Jurkat, Clone E6-1 (cell line): Measurements from ENCODE around the gene INIP.
"Not testable (repeated sequence)": the region's sequence is repeated elsewhere in the genome, so short reads cannot be mapped to it uniquely, and the experiment has no call there.

Experiments used
- DNase-seq: peaks from one replicate; pipeline ENCODE4 v3.0.0-alpha.2; 2011; ENCODE audit warnings: low read depth, low spot score
- H3K4me3 ChIP-seq: 2 replicates; pipeline ENCODE4 v1.5.1; 2011; ENCODE audit warnings: mild to moderate bottlenecking, low read length, control low read depth, moderate library complexity

The INIP gene

GRCh38 chr9:112747094-112747493 lies 29.2 kb upstream of the INIP start:
- no peak for DNase-seq
- H3K4me3 ChIP-seq, result no peak overlapping the region

- DNase-seq, result no peak
- H3K4me3 ChIP-seq, result no peak overlapping the region
These were observed 26.3 kb upstream of the INIP start for GRCh38 chr9:112744177-112744576.

GRCh38 chr9:112743216-112743836 lies 25.4 kb upstream of the INIP start:
- H3K4me3 ChIP-seq, result no peak overlapping the region
- DNase-seq, result no peak

GRCh38 chr9:112734892-112735291 lies 17.0 kb upstream of the INIP start:
- DNase-seq, result no peak
- H3K4me3 ChIP-seq, result no peak overlapping the region

- H3K4me3 ChIP-seq, result no peak overlapping the region
These were observed 14.1 kb upstream of the INIP start for GRCh38 chr9:112731971-112732370.

GRCh38 chr9:112728401-112728800 lies 10.5 kb upstream of the INIP start:
- DNase-seq, result no peak
- H3K4me3 ChIP-seq, result no peak overlapping the region

More at GRCh38 chr9:112731971-112732370, 14.1 kb upstream of the INIP start:
- DNase-seq, result no peak

- no peak overlapping the region for H3K4me3 ChIP-seq
- DNase-seq, result no peak
These were observed 8.5 kb upstream of the INIP start for GRCh38 chr9:112726428-112726827.

- no peak for DNase-seq
- no peak overlapping the region for H3K4me3 ChIP-seq
These were observed 8.0 kb upstream of the INIP start for GRCh38 chr9:112725961-112726360.

- not testable (repeated sequence) for DNase-seq, H3K4me3 ChIP-seq
These were observed 4.8 kb upstream of the INIP start for GRCh38 chr9:112722749-112723148.

GRCh38 chr9:112720113-112720780 lies 2.3 kb upstream of the INIP start:
- H3K4me3 ChIP-seq, result no peak overlapping the region
- DNase-seq, result no peak

- no peak for DNase-seq
- H3K4me3 ChIP-seq, result no peak overlapping the region
These were observed 1.8 kb upstream of the INIP start for GRCh38 chr9:112719696-112720095.

GRCh38 chr9:112719241-112719691 lies 1.3 kb upstream of the INIP start:
- no peak for DNase-seq

GRCh38 chr9:112712678-112713077 lies 5.2 kb downstream of the INIP start:
- no peak overlapping the region for H3K4me3 ChIP-seq
- DNase-seq, result no peak

More at GRCh38 chr9:112719241-112719691, 1.3 kb upstream of the INIP start:
- H3K4me3 ChIP-seq, result no peak overlapping the region

- no peak for DNase-seq
These were observed 6.7 kb downstream of the INIP start for GRCh38 chr9:112711050-112711689.

GRCh38 chr9:112705768-112706427 lies 12.0 kb downstream of the INIP start:
- H3K4me3 ChIP-seq, result no peak overlapping the region
- no peak for DNase-seq

More at GRCh38 chr9:112711050-112711689, 6.7 kb downstream of the INIP start:
- H3K4me3 ChIP-seq, result no peak overlapping the region

GRCh38 chr9:112703304-112703703 lies 14.6 kb downstream of the INIP start:
- no peak overlapping the region for H3K4me3 ChIP-seq
- no peak for DNase-seq

GRCh38 chr9:112700085-112700484 lies 17.8 kb downstream of the INIP start:
- no peak for DNase-seq
- H3K4me3 ChIP-seq, result no peak overlapping the region

GRCh38 chr9:112699230-112699629 lies 18.7 kb downstream of the INIP start:
- no peak for DNase-seq
- no peak overlapping the region for H3K4me3 ChIP-seq

- no peak overlapping the region for H3K4me3 ChIP-seq
- no peak for DNase-seq
These were observed 21.5 kb downstream of the INIP start for GRCh38 chr9:112696461-112696860.
